Ishikawa (cell line): ENCODE results near the gene AFMID.

Source experiments
- CEBPB ChIP-seq: IDR thresholded peaks from 2 replicates; pipeline ENCODE4 v1.6.1; 2012
- EGR1 ChIP-seq: IDR thresholded peaks from 2 replicates; pipeline ENCODE4 v1.6.1; 2012
- FOXM1 ChIP-seq: IDR thresholded peaks from 2 replicates; pipeline ENCODE4 v1.6.1; 2012; ENCODE audit warnings: low read depth, borderline replicate concordance
- RAD21 ChIP-seq: IDR thresholded peaks from 2 replicates; pipeline ENCODE4 v1.6.1; 2012; ENCODE audit warnings: low read depth
- TCF12 ChIP-seq: IDR thresholded peaks from 2 replicates; pipeline ENCODE4 v1.6.1; 2012; ENCODE audit warnings: low read depth
- TEAD4 ChIP-seq: IDR thresholded peaks from 2 replicates; pipeline ENCODE4 v1.6.1; 2012
- USF1 ChIP-seq: IDR thresholded peaks from 2 replicates; pipeline ENCODE4 v1.6.1; 2012
- ZBTB7A ChIP-seq: IDR thresholded peaks from 2 replicates; pipeline ENCODE4 v1.6.1; 2012; ENCODE audit warnings: low read depth
- TF ChIP-seq, protein P1 (sequence below): IDR thresholded peaks from 2 replicates; pipeline ENCODE4 v1.6.1; 2012; ENCODE audit warnings: low read depth, mild to moderate bottlenecking
- TF ChIP-seq, protein P2 (sequence below): IDR thresholded peaks from 2 replicates; pipeline ENCODE4 v1.6.1; 2012

GRCh38 chr17:78196716-78197115, 9.6 kb downstream of the AFMID start:
- TF ChIP-seq ZBTB7A (no peak), RAD21 (no peak), CEBPB (no peak), TCF12 (no peak), TEAD4 (no peak), FOXM1 (no peak), USF1 (no peak), EGR1 (no peak)
- TF ChIP-seq, protein P1, sequence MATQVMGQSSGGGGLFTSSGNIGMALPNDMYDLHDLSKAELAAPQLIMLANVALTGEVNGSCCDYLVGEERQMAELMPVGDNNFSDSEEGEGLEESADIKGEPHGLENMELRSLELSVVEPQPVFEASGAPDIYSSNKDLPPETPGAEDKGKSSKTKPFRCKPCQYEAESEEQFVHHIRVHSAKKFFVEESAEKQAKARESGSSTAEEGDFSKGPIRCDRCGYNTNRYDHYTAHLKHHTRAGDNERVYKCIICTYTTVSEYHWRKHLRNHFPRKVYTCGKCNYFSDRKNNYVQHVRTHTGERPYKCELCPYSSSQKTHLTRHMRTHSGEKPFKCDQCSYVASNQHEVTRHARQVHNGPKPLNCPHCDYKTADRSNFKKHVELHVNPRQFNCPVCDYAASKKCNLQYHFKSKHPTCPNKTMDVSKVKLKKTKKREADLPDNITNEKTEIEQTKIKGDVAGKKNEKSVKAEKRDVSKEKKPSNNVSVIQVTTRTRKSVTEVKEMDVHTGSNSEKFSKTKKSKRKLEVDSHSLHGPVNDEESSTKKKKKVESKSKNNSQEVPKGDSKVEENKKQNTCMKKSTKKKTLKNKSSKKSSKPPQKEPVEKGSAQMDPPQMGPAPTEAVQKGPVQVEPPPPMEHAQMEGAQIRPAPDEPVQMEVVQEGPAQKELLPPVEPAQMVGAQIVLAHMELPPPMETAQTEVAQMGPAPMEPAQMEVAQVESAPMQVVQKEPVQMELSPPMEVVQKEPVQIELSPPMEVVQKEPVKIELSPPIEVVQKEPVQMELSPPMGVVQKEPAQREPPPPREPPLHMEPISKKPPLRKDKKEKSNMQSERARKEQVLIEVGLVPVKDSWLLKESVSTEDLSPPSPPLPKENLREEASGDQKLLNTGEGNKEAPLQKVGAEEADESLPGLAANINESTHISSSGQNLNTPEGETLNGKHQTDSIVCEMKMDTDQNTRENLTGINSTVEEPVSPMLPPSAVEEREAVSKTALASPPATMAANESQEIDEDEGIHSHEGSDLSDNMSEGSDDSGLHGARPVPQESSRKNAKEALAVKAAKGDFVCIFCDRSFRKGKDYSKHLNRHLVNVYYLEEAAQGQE, result no peak
- TF ChIP-seq, protein P2, sequence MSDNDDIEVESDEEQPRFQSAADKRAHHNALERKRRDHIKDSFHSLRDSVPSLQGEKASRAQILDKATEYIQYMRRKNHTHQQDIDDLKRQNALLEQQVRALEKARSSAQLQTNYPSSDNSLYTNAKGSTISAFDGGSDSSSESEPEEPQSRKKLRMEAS, result no peak
